Fibroblast of gingiva (primary cell): Measurements from ENCODE around the gene AR.

Source experiments
- DNase-seq: peaks from one replicate; pipeline ENCODE4 v3.0.0-alpha.2; 2011; ENCODE audit warnings: low read depth

Gene AR

DNA sequence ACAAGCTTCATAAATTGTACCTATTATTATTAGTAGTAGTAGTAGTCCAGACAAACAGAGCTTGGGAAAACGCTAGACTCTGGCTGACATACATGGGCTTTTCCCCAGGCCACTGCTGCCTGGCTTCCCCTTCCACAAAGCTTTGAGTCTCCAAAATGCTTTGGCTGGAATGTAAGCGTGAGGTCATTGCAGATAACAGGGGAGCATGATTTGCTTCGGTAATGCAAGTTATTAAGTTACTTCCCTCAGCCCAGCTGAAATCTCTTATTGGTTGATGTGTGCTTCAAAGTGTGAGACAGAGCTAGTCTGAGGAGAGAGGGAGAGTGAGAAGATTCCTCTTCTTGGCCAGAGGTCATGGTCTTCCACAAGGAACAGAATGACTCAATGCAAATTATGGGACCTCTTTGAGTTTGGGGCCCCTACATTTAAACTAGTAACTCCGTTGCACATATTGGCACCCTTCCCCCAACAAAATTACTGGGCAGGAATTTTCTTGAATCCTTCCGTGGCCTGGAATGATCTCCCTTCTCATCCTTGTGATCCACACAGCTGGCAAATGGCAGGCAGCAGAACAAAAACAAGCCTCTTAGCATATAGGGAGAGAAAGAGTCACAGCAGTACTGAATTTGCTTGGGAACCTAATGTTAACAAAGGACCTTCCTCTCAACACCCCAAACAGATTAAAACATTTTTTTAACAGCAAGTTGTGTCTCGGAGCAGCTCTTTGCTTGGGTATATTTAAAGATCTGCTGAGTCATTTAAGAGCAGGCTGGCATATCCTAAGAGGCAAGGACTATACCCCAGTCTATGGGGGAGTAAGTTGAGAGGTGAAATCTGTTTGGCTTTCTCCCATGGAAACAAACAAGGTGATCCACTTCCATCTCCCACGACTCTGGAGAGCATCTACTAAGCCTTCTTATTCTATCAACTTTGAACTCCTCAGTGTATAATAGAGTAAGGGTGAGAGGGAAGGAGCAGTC lies 19.9 kb downstream of the AR start:
- peak; percentile 7 for DNase-seq

DNA sequence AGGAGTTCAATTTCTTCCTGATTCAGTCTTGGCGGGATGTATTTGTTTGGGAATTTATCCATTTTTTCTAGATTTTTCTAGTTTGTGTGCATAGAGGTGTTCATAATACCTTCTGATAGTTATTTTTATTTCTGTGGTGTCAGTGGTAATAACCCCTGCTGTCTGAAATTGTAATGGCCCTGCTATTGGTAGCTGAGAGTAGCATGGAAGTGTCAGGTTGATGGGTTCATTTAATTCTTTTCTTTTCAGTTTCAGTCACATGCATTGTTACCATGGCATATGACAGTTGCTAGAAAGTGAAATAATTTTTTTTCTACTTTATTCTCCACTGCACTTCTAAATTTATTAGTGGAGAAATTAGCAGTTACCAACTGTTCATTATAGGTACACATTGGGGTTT lies 20.7 kb downstream of the AR start:
- DNase-seq = no peak

DNA sequence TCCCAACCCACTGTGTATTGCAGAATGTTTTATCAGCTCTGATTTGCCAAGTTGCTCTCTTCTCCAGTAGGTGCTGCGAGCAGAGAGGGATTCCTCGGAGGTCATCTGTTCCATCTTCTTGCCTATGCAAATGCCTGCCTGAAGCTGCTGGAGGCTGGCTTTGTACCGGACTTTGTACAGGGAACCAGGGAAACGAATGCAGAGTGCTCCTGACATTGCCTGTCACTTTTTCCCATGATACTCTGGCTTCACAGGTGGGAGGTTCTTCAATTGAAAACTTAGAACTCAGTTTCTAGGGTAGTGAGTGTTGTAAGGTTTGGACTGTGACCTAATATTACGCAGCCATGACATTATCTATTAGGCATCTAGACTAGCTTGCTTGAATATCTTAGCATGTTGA lies 24.9 kb downstream of the AR start:
- DNase-seq = no peak

DNA sequence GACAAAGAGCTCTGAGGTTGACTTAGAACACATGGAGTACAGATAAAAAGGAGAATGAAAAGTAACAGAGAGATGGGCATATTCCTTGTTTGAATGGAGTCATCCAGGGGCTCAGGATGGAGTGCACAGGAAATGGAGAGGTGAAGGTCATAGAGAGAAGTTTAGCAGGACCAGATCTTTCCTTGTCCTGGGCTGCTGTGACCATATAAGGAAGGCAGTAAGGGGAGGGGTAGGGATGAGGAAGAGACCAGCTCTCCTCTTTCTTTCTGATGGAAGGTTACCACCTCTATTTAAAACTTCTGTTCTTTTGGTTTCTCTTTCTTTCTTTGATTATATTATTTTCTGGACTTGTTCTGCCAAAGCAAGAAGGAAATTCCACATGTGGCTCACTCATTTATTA lies 27.0 kb downstream of the AR start:
- no peak for DNase-seq

DNA sequence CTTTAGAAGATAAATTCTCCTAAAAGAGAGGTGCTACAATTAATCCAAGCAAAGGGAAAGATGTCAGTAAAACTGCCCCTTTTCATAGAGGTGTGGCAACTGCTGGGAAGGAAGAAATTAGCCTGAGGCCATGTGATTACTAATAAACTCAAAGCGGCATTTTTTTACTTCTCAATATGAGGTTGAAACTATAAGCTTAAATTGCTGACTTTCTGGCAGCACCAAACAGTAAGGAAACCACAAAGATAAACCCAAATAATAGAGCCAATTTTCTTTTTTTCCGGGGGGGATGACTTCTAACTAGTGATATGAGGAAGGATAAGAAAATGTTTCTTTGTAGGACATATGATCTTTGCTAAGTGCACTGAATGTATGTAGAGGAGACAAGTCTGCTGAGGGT lies 30.9 kb downstream of the AR start:
- no peak for DNase-seq

DNA sequence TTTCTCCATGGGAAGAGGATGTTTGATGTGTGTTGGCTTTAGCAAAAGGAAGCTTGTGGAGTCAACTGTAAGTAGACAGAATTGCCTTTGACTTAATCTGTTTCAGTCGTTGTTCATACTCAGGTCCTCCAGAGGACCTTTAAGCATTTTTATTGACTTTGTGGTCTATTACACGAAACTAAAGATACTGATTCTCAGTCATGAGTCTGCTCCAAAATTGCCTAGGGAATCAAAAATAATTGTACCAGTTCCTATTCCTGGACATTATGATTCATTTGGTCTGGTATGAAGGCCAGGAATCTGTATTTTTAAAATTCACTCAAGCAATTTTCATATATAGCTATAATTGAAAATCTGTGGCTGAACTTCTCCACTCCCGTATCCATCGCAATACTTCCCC lies 38.6 kb downstream of the AR start:
- no peak for DNase-seq

DNA sequence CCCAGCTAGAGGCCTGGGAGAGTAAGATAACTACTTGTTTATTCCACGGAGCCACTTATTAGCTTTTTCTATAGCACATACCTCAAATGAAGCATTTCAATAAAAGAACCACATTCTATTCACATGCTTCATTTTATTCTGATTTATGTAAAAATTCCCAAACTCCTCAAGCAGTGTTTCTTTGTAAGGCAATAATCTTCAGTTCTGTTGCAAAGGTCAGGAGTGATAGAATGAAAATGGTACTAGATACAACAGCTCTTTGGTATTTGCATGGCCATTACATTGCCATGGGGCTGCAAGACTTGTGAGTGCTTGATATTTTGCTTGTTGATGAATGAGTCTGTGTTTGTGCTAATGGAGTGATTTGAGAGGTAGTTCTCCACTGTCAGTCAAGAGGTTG lies 39.4 kb downstream of the AR start:
- no peak for DNase-seq

DNA sequence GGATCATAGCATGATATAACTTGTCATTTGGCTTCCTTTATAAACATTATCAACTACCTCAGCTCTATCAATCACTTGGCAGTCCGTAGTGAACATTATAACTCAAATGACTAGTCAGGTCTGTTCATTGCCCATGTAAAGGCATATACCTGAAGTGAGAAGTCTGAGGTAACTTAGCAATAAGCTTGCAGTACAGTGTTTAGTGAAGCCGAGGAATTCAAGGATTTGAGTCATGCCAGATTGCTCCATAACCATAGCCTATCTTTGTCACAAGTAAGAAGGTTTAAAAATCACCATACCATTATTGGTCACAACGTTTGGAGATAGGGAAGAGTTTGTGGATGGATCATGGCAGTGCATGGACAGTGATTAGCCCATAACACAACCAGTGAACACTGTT lies 41.6 kb downstream of the AR start:
- no peak for DNase-seq

DNA sequence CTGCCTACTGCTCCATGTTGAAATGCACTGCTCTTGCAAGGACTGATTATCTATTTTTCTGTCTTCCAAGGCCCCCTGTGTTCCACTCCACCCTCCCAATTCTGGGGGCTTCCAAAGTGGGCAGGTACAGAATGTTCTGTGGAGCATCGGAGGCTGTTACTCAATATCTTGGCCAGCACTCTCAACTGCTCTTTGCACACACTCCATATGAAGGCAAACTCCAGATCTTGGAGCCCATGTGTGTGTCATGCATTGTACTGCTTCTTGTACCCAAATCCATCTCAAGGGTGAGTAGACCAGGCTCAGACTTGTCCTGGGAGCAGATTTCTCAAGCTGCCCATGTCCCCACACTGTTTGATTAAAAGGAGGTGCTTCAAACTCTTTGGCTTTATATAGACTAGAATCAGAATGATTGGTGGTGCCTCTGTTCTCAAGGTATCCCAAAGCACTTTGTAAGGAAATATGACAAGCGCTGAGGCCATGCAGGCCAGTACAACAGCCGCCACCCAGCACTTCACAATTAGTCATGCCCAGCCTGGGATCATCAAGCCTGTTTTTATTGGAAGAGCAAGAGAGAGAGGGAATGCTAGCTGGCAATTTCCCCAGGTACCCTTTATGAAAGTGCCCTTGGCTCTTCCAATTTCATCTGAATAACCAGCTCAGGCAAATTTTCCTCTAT lies 44.3 kb downstream of the AR start:
- peak; percentile 37 for DNase-seq

DNA sequence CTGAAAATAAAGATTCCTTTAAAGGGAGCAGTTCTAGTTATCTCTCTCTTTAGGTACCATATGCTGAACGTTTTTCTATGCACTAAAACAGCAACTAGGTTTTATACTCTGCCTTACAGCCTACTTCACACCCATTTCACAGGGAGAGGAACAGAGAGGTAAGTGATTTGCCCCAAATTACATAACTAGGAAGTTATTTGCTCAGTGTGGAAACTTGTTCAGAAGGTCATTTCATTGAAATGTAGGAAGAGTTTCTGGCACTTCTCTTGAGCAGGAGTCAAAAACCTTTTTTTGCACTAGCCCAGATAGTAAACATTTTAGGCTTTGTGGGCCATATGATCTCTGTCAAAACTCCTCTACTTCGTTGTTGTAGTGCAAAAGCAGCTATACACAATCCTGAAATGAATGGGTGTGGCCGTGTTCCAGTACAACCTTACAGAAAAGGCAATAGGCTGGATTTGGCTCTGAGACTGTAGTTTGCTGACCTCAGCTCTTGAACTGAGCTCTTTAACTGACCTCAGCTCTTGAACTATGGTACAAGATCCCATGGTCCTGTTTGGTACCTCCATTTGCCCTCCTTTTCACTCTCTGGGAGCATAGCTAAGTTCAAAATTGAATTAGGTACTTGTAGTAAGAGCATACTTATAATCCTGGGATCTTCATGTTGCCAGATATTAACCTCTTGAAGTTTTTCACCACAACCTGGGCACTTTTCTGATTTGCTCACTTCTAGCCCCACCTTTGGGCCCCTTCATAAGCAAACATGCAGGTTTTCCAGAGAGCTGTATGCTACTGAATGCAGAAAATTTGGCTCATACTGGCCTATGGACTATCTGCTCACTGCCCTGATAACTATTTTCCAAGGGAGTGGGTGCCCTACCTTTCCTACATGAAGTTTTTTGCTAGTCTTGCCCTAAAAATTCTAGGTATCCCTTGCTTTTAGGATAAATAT lies 53.3 kb downstream of the AR start:
- DNase-seq = no peak

DNA sequence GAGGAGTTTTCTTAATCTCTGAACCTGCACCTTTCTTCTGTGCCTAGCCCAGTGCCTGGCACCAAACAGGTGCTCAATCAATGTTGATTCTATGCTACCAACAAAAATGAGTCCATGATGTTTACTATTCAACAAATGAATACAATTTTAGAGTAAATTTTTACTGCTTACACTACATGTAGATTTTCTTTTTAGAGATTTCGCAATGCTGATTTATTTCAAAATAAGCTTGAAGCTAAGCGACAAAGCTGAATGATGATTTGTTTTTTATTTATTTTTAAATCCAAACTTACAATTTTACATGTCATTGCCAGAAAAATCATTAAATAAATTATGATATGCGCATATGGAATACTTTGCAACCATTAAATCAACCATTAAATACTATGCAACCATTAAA lies 55.7 kb downstream of the AR start:
- no peak for DNase-seq

DNA sequence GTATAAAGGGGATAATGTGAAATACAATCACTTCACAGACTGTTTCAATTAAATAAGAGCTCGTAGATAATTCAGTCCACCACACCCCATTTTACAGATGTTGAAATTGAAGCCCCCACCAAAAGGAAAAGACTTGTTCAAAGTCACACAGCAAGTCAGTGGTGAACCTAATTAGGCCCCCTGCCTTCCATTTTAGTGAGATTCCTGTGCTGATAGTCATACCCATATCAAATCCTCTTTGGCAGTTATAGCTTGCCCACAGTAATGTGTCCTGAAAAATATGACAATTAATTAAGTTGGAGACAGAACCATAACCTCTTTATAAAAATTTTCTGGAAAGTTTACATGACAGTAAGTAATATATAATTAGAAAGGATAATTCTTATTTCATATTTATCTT lies 58.0 kb downstream of the AR start:
- peak; percentile 32 for DNase-seq

DNA sequence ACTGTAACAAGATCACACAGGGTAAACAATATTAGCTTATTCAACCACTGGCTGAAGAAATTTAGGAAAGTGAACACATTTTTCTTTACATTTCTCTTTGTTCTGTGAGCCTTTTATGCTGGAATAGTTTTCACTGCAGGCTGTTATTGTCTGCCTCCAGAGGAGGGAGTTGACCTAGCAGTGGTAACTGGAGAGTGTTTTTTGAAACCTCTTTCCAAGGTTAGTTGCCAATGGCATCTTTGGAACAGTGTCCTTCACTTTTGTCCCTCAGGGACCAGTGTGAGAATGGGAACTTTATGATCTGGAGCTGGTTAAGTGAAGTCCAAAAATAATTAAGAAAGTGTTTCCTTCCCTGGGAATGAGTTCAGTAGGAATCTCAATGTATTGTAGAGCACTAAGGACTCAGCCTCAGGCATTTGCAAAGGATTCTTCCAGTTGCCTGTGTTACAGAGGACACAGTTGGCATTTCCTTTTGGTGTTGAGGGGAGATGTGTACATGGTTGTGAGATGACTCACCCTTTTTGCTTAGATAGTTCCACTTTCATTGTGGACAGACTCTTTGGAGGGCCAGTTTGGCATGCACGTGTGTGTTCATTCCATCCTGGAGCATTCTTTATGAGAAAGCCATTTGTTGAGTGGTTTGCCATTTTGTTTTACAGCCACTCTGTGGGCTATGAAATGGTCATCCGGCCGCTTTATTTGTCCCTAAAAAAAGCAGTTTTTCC lies 61.3 kb downstream of the AR start:
- peak; percentile 94 for DNase-seq

DNA sequence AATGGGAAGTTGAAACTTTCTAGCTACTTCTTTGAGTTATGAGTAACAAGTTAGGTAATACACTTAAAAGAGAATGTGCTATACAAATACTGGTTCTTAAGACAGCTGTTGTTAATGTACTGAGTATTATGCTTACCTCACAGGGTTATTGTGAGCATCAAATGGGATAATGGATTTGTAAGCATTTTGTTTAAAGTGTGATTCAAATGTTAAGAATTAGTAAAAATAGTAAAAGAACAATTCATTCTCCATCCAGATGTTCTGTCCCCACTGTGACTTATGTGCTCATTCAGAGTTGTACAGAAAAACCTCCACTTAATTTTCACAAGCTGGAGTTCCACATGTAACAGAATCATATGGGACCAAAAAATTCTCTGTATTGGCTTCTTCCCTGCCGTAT lies 63.6 kb downstream of the AR start:
- peak; percentile 84 for DNase-seq

DNA sequence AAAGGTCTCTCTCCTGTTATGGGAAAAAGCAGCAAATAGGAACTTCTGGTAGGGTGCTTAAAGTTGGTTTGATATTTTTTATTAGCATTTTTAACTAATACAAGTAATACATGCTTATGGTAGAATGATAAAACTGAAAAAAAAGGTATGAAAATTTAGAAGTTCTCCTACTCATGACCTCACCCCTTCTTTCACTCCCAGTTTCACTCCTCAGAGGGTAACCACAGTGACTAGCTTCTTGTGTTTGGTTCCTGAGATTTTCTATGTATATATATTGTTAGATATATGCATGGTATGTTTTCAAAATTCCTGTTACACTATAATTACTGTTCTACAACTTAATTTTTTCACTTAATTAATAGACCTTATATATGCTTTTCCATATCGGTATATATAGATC lies 66.5 kb downstream of the AR start:
- no peak for DNase-seq

DNA sequence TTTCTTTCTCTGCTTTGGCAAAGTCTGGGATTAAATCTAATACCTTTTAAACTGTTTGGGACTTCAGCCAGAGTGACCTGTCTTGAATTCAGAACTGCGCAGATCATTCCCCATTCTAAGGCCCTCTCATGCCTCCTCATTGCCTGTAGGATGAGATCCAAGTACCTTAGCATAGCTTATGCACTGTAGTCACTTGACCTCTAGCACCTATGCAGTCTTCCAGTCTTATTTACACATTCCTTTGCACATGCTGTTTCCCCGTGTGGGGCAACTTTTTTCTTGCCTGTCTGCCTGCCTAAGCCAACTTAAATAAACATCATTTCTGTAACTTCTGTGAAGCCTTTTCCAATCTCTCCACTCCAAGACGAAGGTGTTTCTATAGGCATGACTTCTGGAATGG lies 68.4 kb downstream of the AR start:
- DNase-seq = peak; percentile 52

DNA sequence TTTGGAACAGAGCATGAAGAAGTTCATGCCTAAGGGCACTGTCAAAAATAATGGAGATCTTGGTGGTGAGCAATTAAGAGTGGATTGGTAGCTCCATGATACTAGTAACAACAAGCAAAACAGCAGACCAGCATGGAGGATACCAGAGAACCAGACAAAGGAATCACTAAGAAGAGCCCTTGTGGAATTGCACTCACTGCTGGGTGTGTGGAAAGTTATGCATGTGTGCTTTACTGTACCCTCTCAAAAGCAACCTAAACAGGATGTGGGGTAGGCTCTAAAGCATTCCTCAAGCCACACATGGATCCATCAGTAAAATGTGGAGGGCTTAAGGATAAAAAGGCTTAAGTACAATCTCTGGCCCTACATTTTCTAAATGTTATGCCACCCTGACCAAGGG lies 69.5 kb downstream of the AR start:
- peak; percentile 7 for DNase-seq

DNA sequence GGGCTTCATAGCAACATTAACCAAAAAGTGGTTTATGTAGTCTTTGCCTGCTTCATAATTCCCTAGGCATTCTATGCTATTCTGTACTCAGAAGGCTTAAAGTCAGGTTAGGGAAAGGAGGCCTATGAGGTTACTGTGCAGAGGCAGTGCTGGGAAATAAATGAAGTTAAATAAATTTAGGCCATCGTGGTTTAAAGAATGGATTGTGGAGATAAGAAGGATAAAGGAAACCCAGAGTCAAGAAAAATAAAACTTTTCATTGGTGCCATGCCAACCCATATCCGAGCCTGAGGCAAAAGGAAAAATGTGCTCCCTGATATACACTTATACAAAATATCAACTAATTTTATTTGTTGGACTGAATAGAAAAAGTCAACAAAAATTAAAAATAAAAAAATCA lies 70.2 kb downstream of the AR start:
- no peak for DNase-seq

DNA sequence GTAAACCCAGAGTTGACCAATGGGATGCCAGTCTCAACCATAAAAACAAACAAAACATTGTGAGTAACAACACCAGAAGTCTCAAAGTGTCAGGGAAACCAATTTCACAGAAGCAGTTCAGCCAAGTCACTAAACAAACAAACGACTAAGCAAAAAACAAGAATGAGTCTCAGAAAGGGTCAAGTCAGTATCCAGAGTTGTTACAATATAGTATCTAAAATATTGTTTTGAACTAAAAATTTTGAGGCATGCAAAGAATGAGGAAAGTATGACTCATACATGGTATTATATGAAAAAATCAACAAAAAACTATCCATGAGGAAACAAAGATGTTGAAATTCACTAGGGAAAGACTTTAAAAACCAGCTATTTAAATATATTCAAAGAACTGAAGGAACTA lies 70.6 kb downstream of the AR start:
- DNase-seq = peak; percentile 86

DNA sequence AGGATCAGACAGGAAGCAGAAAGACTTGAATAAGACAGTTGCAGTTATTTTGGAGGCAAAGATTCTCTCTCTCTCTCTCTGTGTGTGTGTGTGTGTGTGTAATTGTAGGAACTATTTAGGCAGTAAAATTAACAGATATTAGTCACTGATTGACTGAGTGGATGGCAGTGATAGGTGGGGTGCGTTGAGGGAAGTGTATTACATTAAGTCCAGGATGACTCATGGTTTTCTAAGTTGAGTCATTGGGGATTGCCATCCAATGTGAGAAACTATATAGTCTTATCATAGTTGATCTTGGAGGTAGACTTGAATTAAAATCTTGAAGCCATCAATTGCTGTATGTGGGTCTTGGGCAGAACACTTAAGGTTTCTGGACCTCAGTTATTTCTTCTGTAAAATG lies 75.4 kb downstream of the AR start:
- DNase-seq = peak; percentile 51

DNA sequence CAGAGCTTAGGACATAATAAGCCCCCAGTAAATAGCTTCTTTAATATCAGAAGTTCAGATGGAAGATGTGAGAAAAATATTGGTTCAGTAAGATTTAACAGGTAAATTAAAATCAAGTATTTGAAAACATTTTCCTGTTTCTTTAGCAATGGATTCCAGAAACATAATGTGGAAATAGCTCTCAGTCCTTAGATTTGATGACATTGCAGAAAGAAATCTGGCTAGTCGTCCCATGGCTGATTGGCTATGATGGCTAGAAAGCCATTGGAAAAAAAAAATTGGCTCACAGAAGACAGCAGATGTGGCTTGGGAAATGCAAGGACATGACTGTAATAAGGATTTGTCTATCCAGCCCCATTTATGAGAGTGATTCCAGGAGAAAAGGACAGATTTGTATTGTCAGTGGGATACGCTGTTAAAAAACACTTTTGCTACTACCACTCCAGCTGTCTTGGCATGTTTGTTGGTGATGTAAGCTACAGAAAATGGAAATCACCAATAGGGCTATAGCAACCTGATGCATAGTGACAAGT lies 78.3 kb downstream of the AR start:
- DNase-seq = peak; percentile 21
